ENCODE measurements around the gene SNX9.

Gene SNX9

DNA sequence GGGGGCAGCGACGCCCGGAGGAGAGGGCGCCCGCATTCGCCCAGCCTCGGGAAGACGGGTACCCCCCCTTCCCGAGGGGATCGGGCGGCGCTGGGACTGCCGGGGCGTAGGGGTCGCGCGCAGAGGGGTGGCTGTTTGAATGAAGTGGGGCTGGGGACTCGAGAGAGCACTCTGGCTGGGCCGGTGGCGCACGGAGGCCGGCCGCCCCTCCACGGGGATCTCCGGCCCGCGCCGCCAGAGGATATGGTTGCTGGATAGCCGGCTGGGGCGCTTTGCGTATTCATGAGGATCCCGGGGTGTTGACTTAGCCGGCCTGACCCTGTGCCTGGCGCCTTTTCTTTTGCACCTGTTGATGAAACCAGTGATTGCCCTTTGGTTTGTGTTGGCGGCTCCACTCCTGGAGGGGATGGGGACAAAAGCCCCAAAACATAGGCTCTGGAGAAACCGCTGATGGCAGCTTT is 159.1 kb downstream of the SNX9 start:
- DNase-seq = no peak

DNA sequence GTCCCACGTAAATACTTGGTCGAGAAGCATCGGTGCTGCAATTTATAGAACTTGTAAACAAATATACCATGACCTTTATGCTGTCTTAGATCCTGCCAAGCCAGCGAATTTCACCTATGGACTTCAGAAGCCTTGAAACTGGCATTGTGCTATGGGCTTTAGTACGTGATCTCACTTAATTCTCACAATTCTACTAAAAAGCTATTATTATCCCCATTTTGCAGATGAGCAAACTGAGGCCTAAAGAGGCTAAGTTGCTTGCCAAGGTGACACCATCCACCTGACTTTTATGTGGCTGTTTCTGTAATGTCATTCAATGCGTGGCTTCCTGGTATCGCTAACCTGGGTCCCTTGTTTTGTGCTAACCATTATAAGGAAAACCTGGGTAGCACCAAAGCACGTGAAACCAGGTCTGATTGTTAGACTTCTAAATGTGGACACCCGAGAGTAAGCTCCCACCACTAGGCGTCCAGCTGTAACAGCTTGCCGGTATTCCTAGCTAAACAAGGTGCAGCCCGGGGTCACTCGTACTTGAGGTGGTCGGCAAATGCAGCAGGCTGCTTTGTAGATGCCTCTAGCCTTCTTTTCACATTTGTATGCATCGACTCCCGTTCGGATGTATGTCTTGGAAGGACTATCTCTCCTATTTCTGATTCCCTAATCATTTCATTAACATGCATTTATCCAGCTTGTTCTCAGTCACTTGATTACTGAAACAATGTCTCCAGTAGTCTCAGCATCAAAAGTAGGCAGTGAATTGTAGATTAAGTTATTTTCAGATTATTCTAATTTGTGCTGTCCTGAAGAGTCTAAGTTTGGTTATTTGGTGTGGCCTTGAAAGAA is 159.7 kb downstream of the SNX9 start:
- DNase-seq = peak; percentile 45

DNA sequence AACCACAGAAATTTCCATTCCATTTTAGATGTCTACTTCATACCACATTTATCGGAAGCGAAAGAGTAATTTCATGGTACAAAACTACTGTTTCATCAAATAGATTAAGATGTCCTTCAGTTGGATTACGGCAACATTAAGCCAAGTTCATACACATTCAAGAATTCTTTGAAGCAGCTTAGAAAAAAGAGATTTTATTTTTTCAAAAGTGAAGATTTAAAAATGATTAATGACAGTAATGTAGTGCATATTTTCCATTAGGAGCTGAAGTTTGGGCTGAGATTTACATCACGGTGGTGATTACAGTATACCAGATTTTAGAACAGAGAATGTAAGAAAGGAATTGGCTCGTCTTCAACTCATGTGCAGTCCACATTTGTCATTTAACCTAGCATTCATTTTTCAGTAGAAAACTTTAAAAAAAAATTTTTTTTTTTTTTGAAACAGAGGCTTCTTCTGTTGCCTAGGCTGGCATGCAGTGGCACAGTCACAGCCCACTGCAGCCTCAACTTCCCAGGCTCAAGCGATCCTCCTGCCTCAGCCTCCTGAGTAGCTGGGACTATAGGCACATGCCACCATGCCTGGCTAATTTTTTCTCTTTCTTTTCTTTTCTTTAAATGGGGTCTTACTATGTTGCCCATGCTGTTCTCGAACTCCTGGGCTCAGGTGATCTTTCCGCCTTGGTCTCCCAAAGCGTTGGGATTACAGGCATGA is 160.5 kb downstream of the SNX9 start:
- no peak for DNase-seq

DNA sequence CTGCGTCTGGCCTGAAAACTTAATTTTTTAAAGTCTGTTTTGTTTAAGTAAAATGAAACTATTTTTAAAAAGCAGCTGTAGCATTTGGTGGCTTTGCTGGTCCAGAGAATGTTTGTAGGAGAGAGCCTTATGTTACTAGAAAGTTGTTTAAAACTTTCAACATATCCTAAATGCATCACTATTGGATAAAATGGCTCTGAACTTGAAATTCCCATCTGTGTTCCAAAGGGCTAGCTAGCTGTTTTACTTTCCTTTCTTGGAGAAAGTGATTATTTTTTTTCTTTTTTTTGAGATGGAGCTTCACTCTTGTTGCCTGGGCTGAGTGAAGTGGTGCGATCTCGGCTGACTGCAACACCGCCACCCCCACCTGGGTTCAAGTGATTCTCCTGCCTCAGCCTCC is 161.1 kb downstream of the SNX9 start:
- no peak for DNase-seq

DNA sequence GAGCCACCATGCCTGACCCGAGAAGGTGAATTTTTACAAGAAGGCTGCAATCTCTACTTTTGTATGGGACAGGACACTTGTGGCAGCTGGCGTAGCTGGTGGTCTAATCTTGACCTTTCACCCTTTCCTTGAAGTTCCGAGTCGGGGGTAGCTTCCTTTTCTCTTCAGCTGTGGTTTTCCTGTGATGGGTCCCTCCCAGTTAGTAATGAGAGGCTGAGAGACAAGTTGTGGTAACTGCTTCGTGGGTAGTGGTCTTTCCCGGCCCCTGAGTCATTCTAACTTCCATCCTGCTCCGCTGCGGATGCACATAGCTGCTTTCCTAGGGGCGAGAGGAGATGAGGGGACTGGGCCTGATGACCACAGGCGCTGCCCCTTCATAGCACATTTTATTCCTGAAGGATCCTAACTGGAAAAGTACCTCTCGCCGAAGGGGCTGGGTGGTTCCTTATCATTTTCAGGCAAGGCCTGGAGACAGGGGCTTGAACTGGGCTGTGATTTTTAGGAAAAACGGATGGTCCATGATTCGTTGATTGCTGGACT is 161.7 kb downstream of the SNX9 start:
- DNase-seq = no peak

DNA sequence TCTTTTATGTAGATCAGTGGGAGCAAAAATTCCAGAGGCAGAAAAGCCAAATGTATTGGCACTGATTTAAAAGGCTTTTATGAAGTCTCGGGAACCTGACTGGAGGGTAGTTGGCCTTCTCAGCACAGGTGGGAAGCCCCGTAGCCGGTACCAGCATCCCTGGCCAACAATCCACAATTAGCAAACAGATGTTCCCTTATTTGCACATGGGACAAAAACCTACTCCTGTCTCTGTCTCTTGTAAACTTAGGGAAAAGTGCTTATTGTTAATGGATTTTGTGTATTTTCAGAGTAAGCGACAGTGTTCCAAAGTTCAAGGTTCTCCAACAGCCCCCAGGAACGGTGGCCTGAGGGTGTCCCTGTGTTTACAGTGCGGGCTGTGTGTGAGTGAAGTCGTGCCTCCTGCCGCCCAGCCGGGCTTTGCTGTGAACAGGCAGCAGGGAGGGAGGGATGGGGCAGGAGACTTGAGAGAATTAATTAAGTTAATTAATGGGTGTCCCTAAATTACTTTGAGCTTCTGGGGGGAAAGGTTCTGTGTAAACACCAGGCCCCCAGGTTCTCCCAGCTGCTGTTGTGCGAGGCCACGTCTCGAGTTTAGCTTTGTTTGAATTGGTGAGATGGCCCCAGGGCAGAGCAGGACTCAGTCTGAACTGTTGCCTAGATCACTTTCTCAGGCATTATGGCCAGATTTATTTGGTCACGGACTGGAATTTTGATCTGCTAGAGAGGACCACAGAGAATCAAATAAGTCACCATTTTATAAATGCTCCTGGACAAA is 162.5 kb downstream of the SNX9 start:
- DNase-seq = no peak

DNA sequence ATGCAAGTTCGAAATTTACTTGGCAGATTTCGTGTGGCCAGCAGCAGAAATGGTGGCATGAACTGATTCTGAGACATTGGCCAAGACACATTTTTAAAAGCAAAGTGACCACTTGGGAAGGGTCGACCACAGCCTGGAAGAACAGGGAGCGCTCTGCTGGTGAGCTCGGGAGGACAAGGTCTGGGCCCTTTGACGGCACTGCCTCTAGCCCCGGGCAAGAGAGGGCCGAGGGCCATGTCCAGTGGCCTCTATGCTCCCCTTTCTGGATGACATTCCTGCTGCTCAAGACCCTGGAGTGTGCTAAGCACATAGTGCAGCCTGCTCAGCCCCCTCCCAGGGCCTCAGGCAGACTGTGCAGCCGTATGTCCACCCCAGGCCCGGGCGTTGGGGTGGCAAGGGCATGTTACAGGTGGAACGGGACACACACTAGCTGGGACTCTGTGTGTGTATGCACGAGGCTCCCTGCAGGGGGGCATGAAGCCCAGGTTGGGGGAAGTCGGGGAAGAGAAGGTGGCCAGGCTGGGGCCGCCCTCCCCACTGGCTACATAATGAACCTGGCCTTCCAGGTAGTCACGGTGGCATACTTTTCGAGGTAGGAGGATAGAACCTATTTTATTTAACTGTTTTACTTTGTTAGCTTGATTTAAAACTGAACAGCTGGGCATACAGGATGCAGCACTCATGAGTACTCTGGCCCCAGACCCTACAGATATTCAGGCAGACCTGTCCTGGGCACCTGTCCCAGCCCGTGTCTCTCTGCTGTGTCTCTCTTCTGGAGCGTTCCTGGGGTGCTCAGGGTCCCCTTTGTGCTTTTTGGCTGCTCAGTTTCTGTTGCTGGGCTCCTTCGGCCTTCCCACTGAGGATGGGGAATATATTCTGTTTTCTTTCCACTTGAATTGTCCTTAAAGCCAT is 165.0 kb downstream of the SNX9 start:
- no peak for DNase-seq

DNA sequence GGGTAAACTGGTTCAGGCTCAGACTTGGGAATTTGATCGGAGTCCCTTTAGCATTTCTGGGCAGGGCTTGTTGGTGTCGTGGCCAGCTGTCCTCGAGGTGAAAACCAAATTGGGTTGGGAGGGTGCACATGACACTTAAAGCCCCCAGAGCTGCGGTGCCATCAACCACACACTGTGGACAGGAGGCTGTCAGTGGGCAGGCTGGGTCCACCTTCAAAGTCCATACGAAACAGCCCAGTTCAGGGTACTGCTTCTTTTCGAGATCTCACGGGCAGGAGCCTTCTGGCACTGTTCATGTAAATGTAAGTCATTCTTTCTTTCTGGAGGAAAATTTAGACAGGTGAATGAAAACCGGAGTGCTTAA is 165.6 kb downstream of the SNX9 start:
- DNase-seq = no peak

DNA sequence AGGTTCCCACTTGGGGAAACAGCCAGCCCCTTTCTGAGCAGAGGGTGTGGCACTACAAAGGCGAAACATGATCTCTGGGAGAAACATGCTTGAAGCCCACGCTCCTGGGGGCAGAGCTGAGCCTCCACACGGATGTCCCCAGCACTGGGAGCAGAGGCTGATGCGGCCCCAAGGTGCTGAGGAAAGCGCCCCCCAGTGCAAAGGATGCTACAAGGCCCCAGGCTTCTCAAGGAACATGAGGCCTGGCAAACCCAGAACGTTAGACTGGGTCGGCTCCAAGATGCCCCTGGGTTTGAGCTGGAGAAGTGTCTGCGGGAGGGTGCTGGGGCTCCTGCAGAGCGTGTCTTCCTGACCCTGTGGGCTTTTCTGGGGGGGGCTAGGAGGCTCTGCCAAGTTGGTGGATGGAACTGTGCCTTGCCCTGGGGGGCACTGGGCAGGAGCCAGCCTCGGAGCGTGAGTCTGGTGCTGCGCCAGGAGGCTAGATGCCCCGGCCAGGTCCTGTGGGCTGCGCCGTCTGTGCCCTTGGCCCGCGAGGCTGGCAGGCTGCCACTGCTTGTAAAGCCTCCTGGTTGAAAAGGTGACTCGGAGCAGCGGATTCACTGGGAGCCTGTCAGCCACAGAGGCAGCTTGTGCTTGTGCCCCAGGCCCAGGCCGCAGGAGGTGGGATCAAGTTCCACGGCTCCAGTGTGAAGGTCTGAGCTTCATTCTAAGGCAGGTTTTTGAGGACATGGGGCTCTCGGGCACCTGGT is 166.7 kb downstream of the SNX9 start:
- DNase-seq = peak; percentile 90

DNA sequence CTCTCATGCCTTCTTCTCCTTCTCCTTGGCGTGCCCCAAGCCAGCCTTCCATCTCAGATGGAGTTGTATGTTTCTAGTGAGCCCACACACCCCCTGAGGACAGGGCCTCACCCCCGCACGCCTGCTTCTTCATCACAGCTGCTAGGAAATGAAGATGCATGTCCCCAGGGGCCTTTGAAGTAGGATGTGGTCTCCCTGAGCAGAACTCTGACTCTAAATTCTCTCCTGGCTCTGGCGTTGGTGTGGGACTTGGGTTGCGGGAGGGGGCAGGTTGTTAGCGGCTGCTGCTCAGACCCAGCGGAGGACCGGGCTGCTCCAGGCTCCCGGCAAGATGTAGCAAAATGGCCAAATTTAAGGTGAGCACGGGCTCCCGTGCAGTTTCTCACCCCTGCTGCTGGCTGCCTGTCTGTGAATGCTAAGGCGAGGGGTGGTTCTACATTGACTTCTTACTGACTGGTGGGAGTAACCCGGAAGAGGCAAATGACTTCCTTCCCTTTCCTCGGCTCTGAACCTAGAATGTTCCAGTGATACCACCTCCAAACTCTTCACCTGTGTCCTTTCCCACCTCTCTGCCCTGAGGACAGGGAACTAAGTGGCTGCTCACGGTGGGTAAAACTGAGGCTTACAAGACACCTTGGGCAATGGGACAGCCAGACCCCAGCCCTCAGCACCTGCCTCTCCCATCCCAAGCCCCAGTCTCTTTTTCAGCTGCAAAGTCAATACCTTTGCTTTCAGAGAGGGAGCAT is 167.4 kb downstream of the SNX9 start:
- DNase-seq = peak; percentile 25

DNA sequence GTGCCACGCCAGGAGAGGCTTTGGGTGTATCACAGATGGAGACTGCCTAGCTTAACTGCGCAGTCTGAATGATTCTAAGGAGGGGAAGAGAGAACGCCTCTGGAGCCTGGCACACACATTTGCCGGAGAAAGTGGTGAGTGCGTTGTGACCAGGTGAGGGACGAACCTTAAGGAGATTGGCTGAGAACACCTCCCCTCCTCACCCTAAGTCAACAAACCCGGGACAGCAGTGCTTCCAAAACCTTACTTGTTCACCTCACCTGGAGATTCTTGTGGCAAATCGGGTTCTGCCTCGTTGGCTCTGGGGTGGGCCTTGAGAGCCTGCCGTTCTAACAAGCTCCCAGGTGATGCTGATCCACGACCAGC is 168.0 kb downstream of the SNX9 start:
- DNase-seq = no peak

DNA sequence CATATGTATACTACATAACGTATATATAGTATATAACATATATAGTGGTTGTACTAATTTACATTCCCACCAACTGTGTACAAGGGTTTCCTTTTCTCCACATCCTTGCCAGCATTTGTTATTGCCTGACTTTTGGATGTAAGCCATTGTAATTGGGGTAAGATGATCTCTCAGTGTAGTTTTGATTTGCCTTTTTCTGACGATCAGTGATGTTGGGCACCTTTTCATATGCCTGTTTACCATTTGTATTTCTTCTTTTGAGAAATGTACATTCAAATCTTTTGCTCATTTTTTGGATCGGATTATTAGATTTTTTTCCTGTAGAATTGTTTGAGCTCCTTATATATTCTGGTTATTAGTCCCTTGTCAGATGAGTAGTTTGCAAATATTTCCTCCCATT is 170.0 kb downstream of the SNX9 start:
- DNase-seq = no peak

DNA sequence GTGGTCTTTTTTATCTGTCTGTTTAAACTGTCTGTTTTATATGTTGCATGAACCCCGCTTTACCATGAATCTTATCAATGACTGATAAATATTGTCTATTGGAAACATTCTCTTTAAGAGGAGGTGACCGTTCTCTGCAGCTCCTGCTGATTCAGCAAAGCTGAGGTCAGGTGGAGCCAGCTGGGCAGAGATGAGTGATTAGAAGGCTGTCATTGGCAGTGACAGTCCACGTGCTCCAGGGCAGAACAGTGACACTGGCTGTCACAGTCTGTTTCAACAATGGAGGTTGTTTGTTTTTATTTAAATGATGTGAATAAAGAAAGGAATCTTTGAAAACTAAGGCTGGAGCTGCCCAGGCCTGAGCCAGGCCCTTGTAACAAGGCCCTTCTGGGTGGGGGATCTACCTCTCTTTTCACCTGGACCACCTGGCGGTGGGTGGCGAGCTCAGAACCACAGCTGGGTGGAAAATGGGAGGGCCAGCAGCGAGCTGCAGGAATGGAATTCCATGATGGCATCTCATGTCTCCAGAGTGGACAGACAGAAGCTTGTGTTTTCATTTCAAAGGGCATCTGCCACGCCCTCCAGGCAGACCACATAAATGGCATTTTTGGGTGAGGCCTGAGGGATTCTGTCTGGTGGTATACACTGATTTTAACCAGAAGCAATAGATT is 171.2 kb downstream of the SNX9 start:
- DNase-seq = no peak
